HTERT RPE-1 (cell line): Measurements from ENCODE around the gene PDE6B.
"Not testable (repeated sequence)": the region's sequence is repeated elsewhere in the genome, so short reads cannot be mapped to it uniquely, and the experiment has no call there.

ENCODE experiments used
- in situ Hi-C: fragments of 300-500 bp; cut with MboI; formaldehyde crosslinking; loops from 4 replicates; pipeline ENCODE4 v1.14.3; 2020; ENCODE audit warnings: low sequenced_read_pairs

PDE6B gene

GRCh38 chr4:667545-667925 is 42.2 kb downstream of the PDE6B start:
- in situ Hi-C loops: no loop called here

- in situ Hi-C loops: not testable (repeated sequence)
These were observed 42.8 kb downstream of the PDE6B start for GRCh38 chr4:668219-668618.

- in situ Hi-C loops: not testable (repeated sequence)
These were observed 44.6 kb downstream of the PDE6B start for GRCh38 chr4:669806-670559.

- in situ Hi-C loops: no loop called here
These were observed 46.4 kb downstream of the PDE6B start for GRCh38 chr4:671769-672168.

GRCh38 chr4:673349-674091 is 48.1 kb downstream of the PDE6B start:
- in situ Hi-C loops: no loop called here

GRCh38 chr4:674172-675035 is 49.0 kb downstream of the PDE6B start, which contains the start of the genes ATP5ME and MYL5:
TSS of gene ATP5ME (minus strand) at chr4:674276. CDS start at chr4:674247, 29 bp downstream.
TSS of gene MYL5 (plus strand) at chr4:674542. CDS start at chr4:678027, 3,485 bp downstream.
- in situ Hi-C loops: no loop called here

- in situ Hi-C loops: no loop called here
These were observed 49.9 kb downstream of the PDE6B start for GRCh38 chr4:675036-675882.

- in situ Hi-C loops: no loop called here
These were observed 50.9 kb downstream of the PDE6B start for GRCh38 chr4:675980-676870.

- in situ Hi-C loops: no loop called here
These were observed 51.5 kb downstream of the PDE6B start for GRCh38 chr4:676871-677235.

GRCh38 chr4:677431-678293 is 52.3 kb downstream of the PDE6B start:
- in situ Hi-C loops: no loop called here

- in situ Hi-C loops: no loop called here
These were observed 53.1 kb downstream of the PDE6B start for GRCh38 chr4:678331-679103.

GRCh38 chr4:679104-679481 is 53.7 kb downstream of the PDE6B start:
- in situ Hi-C loops: no loop called here

GRCh38 chr4:679629-680028 is 54.3 kb downstream of the PDE6B start:
- in situ Hi-C loops: no loop called here

GRCh38 chr4:680091-680490 is 54.7 kb downstream of the PDE6B start:
- in situ Hi-C loops: no loop called here

GRCh38 chr4:680551-680927 is 55.2 kb downstream of the PDE6B start:
- in situ Hi-C loops: no loop called here

- in situ Hi-C loops: no loop called here
These were observed 55.7 kb downstream of the PDE6B start for GRCh38 chr4:680928-681645.
